ENCODE results near the gene RPS25. TPM values are rescaled to one million over a fixed set of nuclear protein-coding genes. Genes with fewer than 3 reads are reported as not detected.
"Not testable (repeated sequence)": the region's sequence is repeated elsewhere in the genome, so short reads cannot be mapped to it uniquely, and the experiment has no call there.

The RPS25 gene
- polyA plus RNA-seq, 1 of the 3 experiments (the other 2 are of a cell fraction): 2,688 TPM

DNA sequence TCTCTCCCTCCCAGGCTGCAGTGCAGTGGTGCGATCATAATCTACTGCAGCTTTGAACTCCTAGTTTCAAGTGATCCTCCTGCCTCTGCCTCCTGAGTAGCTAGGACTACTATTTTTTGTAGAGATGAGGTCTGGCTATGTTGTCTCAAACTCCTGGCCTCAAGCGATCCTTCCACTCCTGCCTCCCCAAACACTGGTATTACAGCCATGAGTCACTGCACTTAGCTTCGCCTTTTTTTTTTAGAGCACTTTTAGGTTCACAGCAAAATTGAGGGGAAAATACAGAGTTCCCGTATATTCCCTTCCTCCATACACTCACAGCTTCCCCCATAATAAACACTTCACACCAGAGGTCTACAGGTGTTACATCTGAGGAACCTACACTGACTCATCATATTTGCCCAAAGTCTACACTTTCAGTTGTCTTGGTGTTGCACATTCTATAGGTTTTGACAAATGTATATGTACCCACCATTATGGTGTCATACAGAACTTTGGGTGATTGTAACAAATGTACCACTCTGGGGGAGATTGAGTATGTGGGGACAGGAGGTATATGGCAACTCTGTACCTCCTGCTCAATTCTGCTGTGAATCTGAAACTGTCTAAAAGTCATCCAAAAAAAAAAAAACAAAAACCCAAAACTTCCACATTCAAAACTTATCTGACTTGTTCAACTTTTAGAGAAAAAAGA lies 23.8 kb upstream of the RPS25 start:
- no peak for DNase-seq
- Histone ChIP-seq H3K79me2 (ENCODE audit: insufficient read depth) (no peaks in the 10 kb centered on the region), H3K27me3 (ENCODE audit: insufficient read depth) (no peaks in the 10 kb centered on the region), H3K4me1 (ENCODE audit: control insufficient read depth in 1 of 2, insufficient read depth in 2 of 2, low read depth in 1 of 2, low read length in 1 of 2) (no peaks in the 10 kb centered on the region), H3K9ac (no peak overlapping the region), H3F3A (replicated peaks; ENCODE audit: insufficient read depth) (no peaks in the 10 kb centered on the region), H3K36me3 (replicated peaks in 1 of 2; ENCODE audit: control insufficient read depth in 1 of 2, insufficient read depth in 2 of 2, low read length in 1 of 2) (peaks cover 0 to 13% of the 10 kb centered on the region in 2 experiments), H3K9me2 (no peaks in the 10 kb centered on the region), H3K4me2 (no peak overlapping the region), H4K20me1 (ENCODE audit: insufficient read depth) (no peaks in the 10 kb centered on the region), H3K27ac (ENCODE audit: low read depth in 2 of 2, low read length in 1 of 2) (no peak overlapping the region), H2AFZ (ENCODE audit: low read depth) (no peak overlapping the region), H3K9me3 (no peaks in the 10 kb centered on the region), H3K4me3 (ENCODE audit: low read depth in 2 of 2, low read length in 1 of 2) (no peak overlapping the region)
- WGBS (ENCODE audit: low lambda C conversion rate): 85% methylated on average over 4 of the region's 4 CpGs
- ChIA-PET CTCF (interaction anchor here (0.7 to 1.6 kb wide), 2 partner anchors 16 to 23 kb away, joined by 3 to 4 read pairs; partner anchors contain the start of gene TRAPPC4), POLR2A (interaction anchor here (1.0 to 2.4 kb wide), 3 partner anchors 9 to 14 kb away, joined by 4 to 9 read pairs (median 4); no protein-coding TSS in a partner anchor)
- TF ChIP-seq CHD2 (IDR thresholded peaks at IDR 0.05; ENCODE audit: low read length, partially characterized antibody): no peak
- TF ChIP-seq POLR2AphosphoS5 (IDR thresholded peaks at IDR 0.05; ENCODE audit: low read depth, low read length): no peak
- TF ChIP-seq SIN3A (IDR thresholded peaks at IDR 0.05; ENCODE audit: borderline replicate concordance, low read depth, low read length): no peak
- TF ChIP-seq SMC3 (IDR thresholded peaks at IDR 0.05; ENCODE audit: low read depth, low read length): no peak
- TF ChIP-seq, protein P1, sequence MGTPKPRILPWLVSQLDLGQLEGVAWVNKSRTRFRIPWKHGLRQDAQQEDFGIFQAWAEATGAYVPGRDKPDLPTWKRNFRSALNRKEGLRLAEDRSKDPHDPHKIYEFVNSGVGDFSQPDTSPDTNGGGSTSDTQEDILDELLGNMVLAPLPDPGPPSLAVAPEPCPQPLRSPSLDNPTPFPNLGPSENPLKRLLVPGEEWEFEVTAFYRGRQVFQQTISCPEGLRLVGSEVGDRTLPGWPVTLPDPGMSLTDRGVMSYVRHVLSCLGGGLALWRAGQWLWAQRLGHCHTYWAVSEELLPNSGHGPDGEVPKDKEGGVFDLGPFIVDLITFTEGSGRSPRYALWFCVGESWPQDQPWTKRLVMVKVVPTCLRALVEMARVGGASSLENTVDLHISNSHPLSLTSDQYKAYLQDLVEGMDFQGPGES (IDR thresholded peaks at IDR 0.05; ENCODE audit: low read depth, low read length): no peak
- TF ChIP-seq, protein P2, sequence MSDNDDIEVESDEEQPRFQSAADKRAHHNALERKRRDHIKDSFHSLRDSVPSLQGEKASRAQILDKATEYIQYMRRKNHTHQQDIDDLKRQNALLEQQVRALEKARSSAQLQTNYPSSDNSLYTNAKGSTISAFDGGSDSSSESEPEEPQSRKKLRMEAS (IDR thresholded peaks at IDR 0.05; ENCODE audit: low read depth): no peak
- TF ChIP-seq PBX3 (IDR thresholded peaks at IDR 0.05): no peak
- no peak for TF ChIP-seq RCOR1 (IDR thresholded peaks at IDR 0.05; ENCODE audit: low read length)
- TF ChIP-seq NFIC (IDR thresholded peaks at IDR 0.05; ENCODE audit: borderline replicate concordance): no peak
- TF ChIP-seq GATA2 (CRISPR knock-in tag; IDR thresholded peaks at IDR 0.05): no peak
- TF ChIP-seq TEAD4 (IDR thresholded peaks at IDR 0.05; ENCODE audit: borderline replicate concordance, insufficient read depth): no peak
- TF ChIP-seq MXI1 (IDR thresholded peaks at IDR 0.05; ENCODE audit: low read depth, low read length): no peak
- no peak for TF ChIP-seq YY1 (IDR thresholded peaks at IDR 0.05; ENCODE audit: low read depth)
- no peak for TF ChIP-seq ZBTB33 (IDR thresholded peaks at IDR 0.05; ENCODE audit: borderline replicate concordance, low read depth)
- no peak for TF ChIP-seq TCF12 (IDR thresholded peaks at IDR 0.05)
- TF ChIP-seq FOXM1 (IDR thresholded peaks at IDR 0.05; ENCODE audit: low read depth): no peak
- TF ChIP-seq FOSL2 (IDR thresholded peaks at IDR 0.05; ENCODE audit: borderline replicate concordance, low read depth): no peak
- no peak for TF ChIP-seq FOXJ3 (CRISPR knock-in tag; IDR thresholded peaks at IDR 0.05)
- TF ChIP-seq TAF1 (IDR thresholded peaks at IDR 0.05; ENCODE audit: borderline replicate concordance, low read depth, low read length): no peak

DNA sequence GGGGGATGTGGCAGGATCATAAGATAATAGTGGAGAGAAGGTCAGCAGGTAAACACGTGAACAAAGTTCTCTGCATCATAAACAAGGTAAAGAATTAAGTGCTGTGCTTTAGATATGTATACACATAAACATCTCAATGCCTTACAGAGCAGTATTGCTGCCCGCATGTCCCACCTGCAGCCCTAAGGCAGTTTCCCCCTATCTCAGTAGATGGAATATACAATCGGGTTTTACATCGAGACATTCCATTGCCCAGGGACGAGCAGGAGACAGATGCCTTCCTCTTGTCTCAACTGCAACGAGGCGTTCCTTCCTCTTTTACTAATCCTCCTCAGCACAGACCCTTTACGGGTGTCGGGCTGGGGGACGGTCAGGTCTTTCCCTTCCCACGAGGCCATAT lies 21.3 kb upstream of the RPS25 start:
- POLR2A ChIA-PET; H4K20me1 ChIP-seq (ENCODE audit: insufficient read depth); H3K36me3 ChIP-seq (replicated peaks in 1 of 2; ENCODE audit: control insufficient read depth in 1 of 2, insufficient read depth in 2 of 2, low read length in 1 of 2); H3K27me3 ChIP-seq (ENCODE audit: insufficient read depth); H3K79me2 ChIP-seq (ENCODE audit: insufficient read depth); CTCF ChIA-PET; H3K27ac ChIP-seq (ENCODE audit: low read depth in 2 of 2, low read length in 1 of 2); H3K9me2 ChIP-seq; H3K4me2 ChIP-seq; H3K4me3 ChIP-seq (ENCODE audit: low read depth in 2 of 2, low read length in 1 of 2); H3F3A ChIP-seq (replicated peaks; ENCODE audit: insufficient read depth); H3K4me1 ChIP-seq (ENCODE audit: control insufficient read depth in 1 of 2, insufficient read depth in 2 of 2, low read depth in 1 of 2, low read length in 1 of 2); H3K9ac ChIP-seq; DNase-seq; H3K9me3 ChIP-seq; H2AFZ ChIP-seq (ENCODE audit: low read depth): not testable (repeated sequence)
- 84% methylated on average over 11 of the region's 11 CpGs for WGBS (ENCODE audit: low lambda C conversion rate)

Data from SK-N-SH (cell line).